ENCODE results near the gene SLC25A30.

- TF ChIP-seq CTCF (IDR thresholded peaks at IDR 0.05; ENCODE audit: low read depth, low read length, missing input control), result no peak
- TF ChIP-seq RAD21 (IDR thresholded peaks at IDR 0.05), result no peak
- no peak for TF ChIP-seq EGR1 (IDR thresholded peaks at IDR 0.05; ENCODE audit: low read depth in 2 of 2)
- no peak for TF ChIP-seq REST (IDR thresholded peaks at IDR 0.05)
- no peak for TF ChIP-seq SP1 (IDR thresholded peaks at IDR 0.05)
- TF ChIP-seq TAF1 (conservative IDR thresholded peaks at IDR 0.05), result no peak
- TF ChIP-seq FOXA2 (IDR thresholded peaks at IDR 0.05), result no peak
- no peak for TF ChIP-seq JUND (IDR thresholded peaks at IDR 0.05)
- TF ChIP-seq RXRA (IDR thresholded peaks at IDR 0.05), result no peak
- no peak for TF ChIP-seq MAX (IDR thresholded peaks at IDR 0.05)
- no peak for TF ChIP-seq ZBTB33 (IDR thresholded peaks at IDR 0.05)
Measured at GRCh38 chr13:45372189-45373161, 45.7 kb downstream of the SLC25A30 start.
